ENCODE results near the gene DLL4.

GRCh38 chr15:40957041-40957555 is 28.0 kb downstream of the DLL4 start:
- TF ChIP-seq, protein P1, sequence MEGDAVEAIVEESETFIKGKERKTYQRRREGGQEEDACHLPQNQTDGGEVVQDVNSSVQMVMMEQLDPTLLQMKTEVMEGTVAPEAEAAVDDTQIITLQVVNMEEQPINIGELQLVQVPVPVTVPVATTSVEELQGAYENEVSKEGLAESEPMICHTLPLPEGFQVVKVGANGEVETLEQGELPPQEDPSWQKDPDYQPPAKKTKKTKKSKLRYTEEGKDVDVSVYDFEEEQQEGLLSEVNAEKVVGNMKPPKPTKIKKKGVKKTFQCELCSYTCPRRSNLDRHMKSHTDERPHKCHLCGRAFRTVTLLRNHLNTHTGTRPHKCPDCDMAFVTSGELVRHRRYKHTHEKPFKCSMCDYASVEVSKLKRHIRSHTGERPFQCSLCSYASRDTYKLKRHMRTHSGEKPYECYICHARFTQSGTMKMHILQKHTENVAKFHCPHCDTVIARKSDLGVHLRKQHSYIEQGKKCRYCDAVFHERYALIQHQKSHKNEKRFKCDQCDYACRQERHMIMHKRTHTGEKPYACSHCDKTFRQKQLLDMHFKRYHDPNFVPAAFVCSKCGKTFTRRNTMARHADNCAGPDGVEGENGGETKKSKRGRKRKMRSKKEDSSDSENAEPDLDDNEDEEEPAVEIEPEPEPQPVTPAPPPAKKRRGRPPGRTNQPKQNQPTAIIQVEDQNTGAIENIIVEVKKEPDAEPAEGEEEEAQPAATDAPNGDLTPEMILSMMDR (IDR thresholded peaks at IDR 0.05): no peak
- TF ChIP-seq POLR2A (IDR thresholded peaks at IDR 0.05): no peak

Measured in heart left ventricle (tissue), 13 donors.